ENCODE data around the gene SFTPB.
"Not testable (repeated sequence)": the region's sequence is repeated elsewhere in the genome, so short reads cannot be mapped to it uniquely, and the experiment has no call there.

Gene SFTPB

GRCh38 chr2:85668009-85668856 lies at the start of gene SFTPB:
TSS of gene SFTPB (minus strand) at chr2:85668199. CDS start at chr2:85668183, 16 bp downstream.
- no peak for TF ChIP-seq ZFX (IDR thresholded peaks at IDR 0.05; ENCODE audit: borderline replicate concordance)
- TF ChIP-seq CTCF (IDR thresholded peaks at IDR 0.05) = no peak
- H3K27ac ChIP-seq = no peak within 1 kb of the TSS

GRCh38 chr2:85717308-85718008 lies 49.5 kb upstream of the SFTPB start:
- H3K27ac ChIP-seq = no peak overlapping the region
- no peak for TF ChIP-seq ZFX (IDR thresholded peaks at IDR 0.05; ENCODE audit: borderline replicate concordance)
- TF ChIP-seq CTCF (IDR thresholded peaks at IDR 0.05) = no peak

GRCh38 chr2:85716346-85716914 lies 48.4 kb upstream of the SFTPB start:
- TF ChIP-seq ZFX (IDR thresholded peaks at IDR 0.05; ENCODE audit: borderline replicate concordance) (no peak), CTCF (IDR thresholded peaks at IDR 0.05) (no peak)
- no peak overlapping the region for H3K27ac ChIP-seq

GRCh38 chr2:85714841-85715240 lies 46.8 kb upstream of the SFTPB start:
- no peak overlapping the region for H3K27ac ChIP-seq
- TF ChIP-seq ZFX (IDR thresholded peaks at IDR 0.05; ENCODE audit: borderline replicate concordance) = no peak
- TF ChIP-seq CTCF (IDR thresholded peaks at IDR 0.05) = no peak

- not testable (repeated sequence) for H3K27ac ChIP-seq
Measured at GRCh38 chr2:85714421-85714820, 46.4 kb upstream of the SFTPB start.

- TF ChIP-seq ZFX (IDR thresholded peaks at IDR 0.05; ENCODE audit: borderline replicate concordance) (no peak), CTCF (IDR thresholded peaks at IDR 0.05) (no peak)
Measured at GRCh38 chr2:85713836-85714235, 45.8 kb upstream of the SFTPB start.

GRCh38 chr2:85712849-85713612 lies 45.0 kb upstream of the SFTPB start:
- no peak overlapping the region for H3K27ac ChIP-seq
- TF ChIP-seq ZFX (IDR thresholded peaks at IDR 0.05; ENCODE audit: borderline replicate concordance) (no peak), CTCF (IDR thresholded peaks at IDR 0.05) (no peak)

More at GRCh38 chr2:85713836-85714235, 45.8 kb upstream of the SFTPB start:
- no peak overlapping the region for H3K27ac ChIP-seq
